PC-3 (cell line): Measurements from ENCODE around the gene PCCA. TPM values are rescaled to one million over a fixed set of nuclear protein-coding genes. Genes with fewer than 3 reads are reported as not detected.
A peak's percentile ranks its signal among the peaks of the same experiment; 100 is the strongest.

Experiments
- ATAC-seq: fragments of 200-7000 bp; cut with Tn5 transposase; 2 replicates; pipeline ENCODE4 v1.9.1; 2020; ENCODE audit warnings: mild to moderate bottlenecking, moderate library complexity
- BruUV-seq: library from RNA; stranded (reverse); fragments of 400-500 nt; replicated peaks from 2 replicates; lab custom pipeline; 2021; lab: Mats Ljungman, UMichigan
- CTCF ChIA-PET: fragments of 300-600 bp; sonication (Branson Sonifier 250); formaldehyde crosslinking; loops from one replicate; lab custom pipeline; 2022; ENCODE audit warnings: antibody characterized with exemption; lab: Charles Lee
- POLR2A ChIA-PET: fragments of 300-600 bp; sonication (Branson Sonifier 250); formaldehyde crosslinking; loops from one replicate; lab custom pipeline; 2022; ENCODE audit warnings: antibody characterized with exemption; ENCODE audit not compliant: unreplicated experiment; lab: Charles Lee
- DNase-seq: peaks from one replicate; pipeline ENCODE4 v3.0.0-alpha.2; 2015
- H2AFZ ChIP-seq: fragments of 300-600 bp; sonication (generic); 2 replicates; pipeline ENCODE4 v1.6.0; 2016; ENCODE audit warnings: antibody characterized with exemption, low read length
- H3F3A ChIP-seq: fragments of 300-600 bp; sonication (generic); one replicate; pipeline ENCODE4 v1.6.0; 2017; ENCODE audit warnings: antibody characterized with exemption, low read length, control low read depth, mild to moderate bottlenecking; ENCODE audit not compliant: unreplicated experiment
- H3K27ac ChIP-seq: fragments of 300-600 bp; sonication (generic); 2 replicates; pipeline ENCODE4 v1.5.1; 2016; ENCODE audit warnings: mild to moderate bottlenecking, low read length
- H3K27me3 ChIP-seq: fragments of 300-600 bp; sonication (generic); 2 replicates; pipeline ENCODE4 v1.6.1; 2016; ENCODE audit warnings: low read length, mixed read lengths
- H3K36me3 ChIP-seq: fragments of 300-600 bp; sonication (generic); 2 replicates; pipeline ENCODE4 v1.6.1; 2016; ENCODE audit warnings: low read depth, mixed run types, low read length, mixed read lengths
- H3K4me1 ChIP-seq: fragments of 300-600 bp; sonication (generic); 2 replicates; pipeline ENCODE4 v1.5.1; 2016; ENCODE audit warnings: low read length; ENCODE audit not compliant: insufficient read depth
- H3K4me2 ChIP-seq: fragments of 300-600 bp; sonication (generic); 2 replicates; pipeline ENCODE4 v1.6.0; 2016; ENCODE audit warnings: low read length
- H3K4me3 ChIP-seq: fragments of 300-600 bp; sonication (generic); 2 replicates; pipeline ENCODE4 v1.5.1; 2016; ENCODE audit warnings: mild to moderate bottlenecking, low read length, mixed read lengths
- H3K79me2 ChIP-seq: fragments of 300-600 bp; sonication (generic); 2 replicates; pipeline ENCODE4 v1.6.1; 2017; ENCODE audit warnings: low read length, mixed read lengths
- H3K9ac ChIP-seq: fragments of 300-600 bp; sonication (generic); 2 replicates; pipeline ENCODE4 v1.6.0; 2016; ENCODE audit warnings: mild to moderate bottlenecking, low read length
- H3K9me2 ChIP-seq: fragments of 300-600 bp; sonication (generic); replicated peaks from 2 replicates; pipeline ENCODE4 v1.6.1; 2016; ENCODE audit warnings: mixed run types, low read length, mixed read lengths
- H3K9me3 ChIP-seq: fragments of 300-600 bp; sonication (generic); 2 replicates; pipeline ENCODE4 v1.6.1; 2016; ENCODE audit warnings: low read length, mixed read lengths
- H4K20me1 ChIP-seq: fragments of 300-600 bp; sonication (generic); 2 replicates; pipeline ENCODE4 v1.6.1; 2016; ENCODE audit warnings: low read length, mixed read lengths
- EZH2 ChIP-seq: fragments of 300-600 bp; sonication (generic); IDR thresholded peaks from one replicate; pipeline ENCODE4 v1.6.1; 2017; ENCODE audit warnings: antibody characterized with exemption, mild to moderate bottlenecking, low read length; ENCODE audit not compliant: unreplicated experiment
- EZH2phosphoT487 ChIP-seq: fragments of 300-600 bp; sonication (generic); IDR thresholded peaks from 2 replicates; pipeline ENCODE4 v1.6.1; 2018; ENCODE audit warnings: mild to moderate bottlenecking, antibody characterized with exemption, low read length, borderline replicate concordance
- intact Hi-C: fragments of 100-400 bp; cut with micrococcal nuclease; formaldehyde crosslinking; loops from 2 replicates; pipeline ENCODE4 v1.9.0; 2023
- total RNA-seq: library from RNA; depleted of rRNA; stranded (reverse); fragments of >200 nt; gene quantifications from 2 replicates; pipeline ENCODE4 v1.2.3, GENCODE V29; 2014
- TF ChIP-seq, protein P1 (sequence below): fragments of 300-600 bp; sonication (generic); conservative IDR thresholded peaks from 2 replicates; pipeline ENCODE4 v1.5.1; 2017; ENCODE audit warnings: antibody characterized with exemption, low read depth, mild to moderate bottlenecking, low read length

Gene PCCA
- total RNA-seq, 1 experiment from 2014 or later, result 10.5 TPM

DNA sequence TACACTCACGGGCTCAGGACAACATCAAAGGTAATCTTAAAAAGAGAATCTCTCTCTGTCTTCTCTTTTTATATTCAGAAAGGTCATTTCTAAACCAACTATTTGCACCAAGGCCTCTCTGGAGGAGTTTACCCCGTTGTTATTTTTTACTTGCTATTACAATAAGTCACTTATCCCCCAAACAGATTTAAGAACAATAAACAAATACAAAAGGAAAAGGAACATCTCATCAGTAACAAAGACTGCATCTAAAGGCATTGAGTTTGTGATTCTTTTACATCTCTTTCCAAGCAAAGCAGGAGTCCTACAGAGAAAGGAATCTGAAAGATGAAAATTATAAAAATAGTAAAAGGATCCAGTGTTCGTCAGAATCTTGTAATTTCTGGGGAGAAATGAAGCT is 424.3 kb downstream of the PCCA start:
- no peaks in the 10 kb centered on the region for H3K9me3 ChIP-seq
- no TSS peak for BruUV-seq
- H3K4me2 ChIP-seq, result no peak overlapping the region
- H3K79me2 ChIP-seq, result no peaks in the 10 kb centered on the region
- H3K27ac ChIP-seq, result no peak overlapping the region
- no peaks in the 10 kb centered on the region for H3K9me2 ChIP-seq
- POLR2A ChIA-PET, result no interaction called here
- H2AFZ ChIP-seq, result no peak overlapping the region
- no peak overlapping the region for H3K4me3 ChIP-seq
- H3K4me1 ChIP-seq, result peaks cover 4% of the 10 kb centered on the region; the same call in 1 of the 2 replicates
- intact Hi-C loops, result loop anchor here (5.0 kb wide), 3 partner anchors 166 to 856 kb away; no protein-coding TSS in a partner anchor
- no peaks in the 10 kb centered on the region for H3K27me3 ChIP-seq
- TF ChIP-seq, protein P1, sequence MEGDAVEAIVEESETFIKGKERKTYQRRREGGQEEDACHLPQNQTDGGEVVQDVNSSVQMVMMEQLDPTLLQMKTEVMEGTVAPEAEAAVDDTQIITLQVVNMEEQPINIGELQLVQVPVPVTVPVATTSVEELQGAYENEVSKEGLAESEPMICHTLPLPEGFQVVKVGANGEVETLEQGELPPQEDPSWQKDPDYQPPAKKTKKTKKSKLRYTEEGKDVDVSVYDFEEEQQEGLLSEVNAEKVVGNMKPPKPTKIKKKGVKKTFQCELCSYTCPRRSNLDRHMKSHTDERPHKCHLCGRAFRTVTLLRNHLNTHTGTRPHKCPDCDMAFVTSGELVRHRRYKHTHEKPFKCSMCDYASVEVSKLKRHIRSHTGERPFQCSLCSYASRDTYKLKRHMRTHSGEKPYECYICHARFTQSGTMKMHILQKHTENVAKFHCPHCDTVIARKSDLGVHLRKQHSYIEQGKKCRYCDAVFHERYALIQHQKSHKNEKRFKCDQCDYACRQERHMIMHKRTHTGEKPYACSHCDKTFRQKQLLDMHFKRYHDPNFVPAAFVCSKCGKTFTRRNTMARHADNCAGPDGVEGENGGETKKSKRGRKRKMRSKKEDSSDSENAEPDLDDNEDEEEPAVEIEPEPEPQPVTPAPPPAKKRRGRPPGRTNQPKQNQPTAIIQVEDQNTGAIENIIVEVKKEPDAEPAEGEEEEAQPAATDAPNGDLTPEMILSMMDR, result no peak
- no peak for TF ChIP-seq EZH2phosphoT487
- no peak for TF ChIP-seq EZH2
- H3F3A ChIP-seq, result no peaks in the 10 kb centered on the region
- CTCF ChIA-PET, result no interaction called here
- no peaks in the 10 kb centered on the region; the same call in 1 of the 2 replicates for H3K36me3 ChIP-seq
- no peak overlapping the region for H3K9ac ChIP-seq
- no peak for DNase-seq
- no peak for ATAC-seq
- no peaks in the 10 kb centered on the region for H4K20me1 ChIP-seq

DNA sequence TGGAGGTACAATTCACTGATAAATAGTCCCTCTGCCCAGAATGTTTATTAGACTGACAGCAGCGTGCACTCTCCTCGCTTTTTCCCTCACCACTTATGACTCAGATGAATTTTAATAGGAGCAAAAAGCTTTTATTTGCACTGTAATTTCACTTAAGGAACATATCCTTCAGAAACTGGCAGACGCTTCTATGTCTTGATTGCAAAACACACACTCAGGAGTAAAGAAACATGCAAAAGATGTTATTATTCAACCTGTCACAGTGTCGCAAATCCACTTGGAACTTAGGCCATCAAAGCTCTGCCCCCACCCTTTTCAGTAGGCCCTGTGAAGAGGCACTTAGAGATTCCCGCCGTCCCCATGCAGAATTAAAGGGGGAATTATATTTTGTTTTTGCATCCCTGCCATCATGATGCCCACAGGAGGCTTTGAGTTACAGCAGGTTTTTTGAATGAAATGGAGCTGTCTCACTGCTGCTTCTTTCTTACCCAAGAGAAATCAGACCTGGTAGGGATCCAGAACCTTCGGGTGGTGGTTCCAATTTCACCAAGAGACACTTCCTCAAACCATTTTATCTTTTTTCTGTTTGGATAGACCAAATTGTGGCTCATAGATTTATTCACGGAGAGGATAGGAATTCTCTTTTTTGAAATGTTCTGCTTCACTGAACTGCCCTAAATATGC is 425.2 kb downstream of the PCCA start:
- no peaks in the 10 kb centered on the region; the same call in 1 of the 2 replicates for H3K36me3 ChIP-seq
- POLR2A ChIA-PET, result interaction anchor here (0.6 kb wide), 1 partner anchor 277 kb away, joined by 4 read pairs; no protein-coding TSS in a partner anchor
- no peak overlapping the region for H2AFZ ChIP-seq
- H3K4me1 ChIP-seq, result peaks cover 4% of the 10 kb centered on the region; the same call in 1 of the 2 replicates
- H3K27ac ChIP-seq, result no peak overlapping the region
- no peak overlapping the region for H3K4me3 ChIP-seq
- BruUV-seq, result no TSS peak
- no peaks in the 10 kb centered on the region for H3K79me2 ChIP-seq
- no peak for TF ChIP-seq EZH2
- no peak for TF ChIP-seq EZH2phosphoT487
- no peaks in the 10 kb centered on the region for H3F3A ChIP-seq
- ATAC-seq (peak; percentile 70), DNase-seq (peak; percentile 9)
- H3K9me2 ChIP-seq, result no peaks in the 10 kb centered on the region
- no peaks in the 10 kb centered on the region for H4K20me1 ChIP-seq
- intact Hi-C loops, result loop anchor here (1.0 to 5.0 kb wide), 6 partner anchors 71 to 857 kb away; no protein-coding TSS in a partner anchor
- no peak overlapping the region; the same call in 1 of the 2 replicates for H3K4me2 ChIP-seq
- no peaks in the 10 kb centered on the region for H3K27me3 ChIP-seq
- CTCF ChIA-PET, result interaction anchor here (0.5 to 1.7 kb wide), 5 partner anchors 66 to 858 kb away, joined by 3 to 6 read pairs (median 4); no protein-coding TSS in a partner anchor
- H3K9ac ChIP-seq, result no peak overlapping the region
- no peaks in the 10 kb centered on the region for H3K9me3 ChIP-seq

DNA sequence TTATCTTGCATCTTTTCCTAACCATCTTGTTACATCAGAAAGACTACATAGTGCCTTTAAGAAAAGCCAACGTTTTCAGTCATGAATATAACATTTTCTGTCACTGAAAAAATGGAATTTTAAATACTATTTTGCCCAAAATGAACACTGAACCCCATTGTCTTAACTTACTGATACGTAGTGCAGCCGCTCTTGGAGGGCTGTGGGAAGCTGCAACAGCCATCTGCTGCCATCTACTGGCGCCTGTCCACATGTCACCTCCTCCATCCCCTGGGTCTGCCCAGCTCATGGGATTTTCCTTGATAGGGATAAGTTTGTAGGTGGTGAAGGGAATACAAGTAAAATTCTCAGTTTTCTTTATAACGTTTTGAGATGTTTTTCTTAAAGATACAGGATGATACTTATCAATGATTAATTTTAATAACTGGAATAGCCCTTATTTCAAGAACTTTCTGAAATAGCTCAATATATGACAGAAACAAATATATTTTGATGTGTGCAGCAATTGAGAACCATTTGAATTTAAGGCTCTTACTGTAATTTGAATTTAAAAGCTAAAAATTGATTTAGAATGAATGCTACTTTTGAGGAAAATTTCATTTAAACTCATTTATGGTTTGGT is 426.0 kb downstream of the PCCA start:
- no peaks in the 10 kb centered on the region for H3K27me3 ChIP-seq
- H3K36me3 ChIP-seq, result no peaks in the 10 kb centered on the region; the same call in 1 of the 2 replicates
- no peak overlapping the region for H3K9ac ChIP-seq
- peak overlapping the region; percentile 21; the same call in 1 of the 2 replicates for H3K4me2 ChIP-seq
- H3F3A ChIP-seq, result no peaks in the 10 kb centered on the region
- no peak for TF ChIP-seq EZH2phosphoT487
- TF ChIP-seq, protein P1, result peak; percentile 91
- no peak for TF ChIP-seq EZH2
- no peak overlapping the region for H2AFZ ChIP-seq
- peak; percentile 69 for DNase-seq
- H3K27ac ChIP-seq, result no peak overlapping the region
- no peaks in the 10 kb centered on the region for H4K20me1 ChIP-seq
- POLR2A ChIA-PET, result interaction anchor here (0.6 kb wide), 1 partner anchor 278 kb away, joined by 4 read pairs; no protein-coding TSS in a partner anchor
- no peaks in the 10 kb centered on the region for H3K79me2 ChIP-seq
- intact Hi-C loops, result loop anchor here (1.0 to 5.0 kb wide), 6 partner anchors 72 to 858 kb away; no protein-coding TSS in a partner anchor
- CTCF ChIA-PET, result interaction anchor here (0.5 to 1.7 kb wide), 5 partner anchors 279 to 859 kb away, joined by 3 to 6 read pairs (median 4); no protein-coding TSS in a partner anchor
- H3K9me3 ChIP-seq, result no peaks in the 10 kb centered on the region
- peak; percentile 96 for ATAC-seq
- BruUV-seq, result no TSS peak
- H3K9me2 ChIP-seq, result no peaks in the 10 kb centered on the region
- no peak overlapping the region for H3K4me3 ChIP-seq
- peaks cover 4% of the 10 kb centered on the region; the same call in 1 of the 2 replicates for H3K4me1 ChIP-seq
